ENCODE measurements around the gene MXRA7.
"Not testable (repeated sequence)": the region's sequence is repeated elsewhere in the genome, so short reads cannot be mapped to it uniquely, and the experiment has no call there.

Gene MXRA7

DNA sequence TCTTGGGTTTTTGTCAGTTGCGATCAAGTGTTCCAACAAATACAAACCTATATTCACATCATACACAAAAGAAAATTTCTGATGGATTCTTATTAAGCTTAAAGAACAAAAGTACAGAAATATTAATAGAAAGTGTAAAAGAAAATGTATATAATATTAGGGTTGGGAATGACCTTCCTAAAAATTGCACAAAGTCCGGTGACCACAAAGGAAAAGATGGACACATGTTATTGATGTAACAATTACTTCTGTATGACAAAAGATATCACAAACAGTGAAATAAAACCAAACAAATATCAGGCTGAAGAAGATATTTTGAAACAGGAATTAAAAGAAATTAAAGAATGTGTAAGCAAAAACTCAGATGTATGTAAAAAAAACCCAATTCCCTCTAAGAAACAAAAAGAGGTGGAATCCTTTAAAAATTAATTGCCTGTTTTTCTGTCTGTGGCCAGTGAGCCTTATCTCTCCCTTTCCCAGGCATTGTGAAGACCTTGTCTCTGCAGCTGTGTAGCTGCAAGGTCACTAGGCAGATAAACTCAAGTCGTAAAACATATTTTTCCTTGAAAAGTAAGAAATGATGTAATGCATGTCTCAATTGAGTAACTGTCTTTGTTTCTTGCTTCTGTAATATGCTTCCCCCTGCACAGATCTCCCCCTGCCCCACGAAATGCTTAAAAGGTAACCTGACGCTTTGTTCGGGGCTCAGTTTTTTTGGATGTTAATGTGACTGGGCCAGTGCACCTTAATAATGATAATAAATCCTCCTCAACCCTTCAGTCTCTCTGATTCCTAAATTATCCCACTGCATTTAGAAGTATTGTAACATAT is 70.0 kb downstream of the MXRA7 start:
- DNase-seq = no peak

- DNase-seq = no peak
Measured at GRCh38 chr17:76638263-76638662, 72.5 kb downstream of the MXRA7 start.

GRCh38 chr17:76636486-76637206 is 74.1 kb downstream of the MXRA7 start:
- DNase-seq = not testable (repeated sequence)

GRCh38 chr17:76635659-76636360 is 75.0 kb downstream of the MXRA7 start:
- no peak for DNase-seq

DNA sequence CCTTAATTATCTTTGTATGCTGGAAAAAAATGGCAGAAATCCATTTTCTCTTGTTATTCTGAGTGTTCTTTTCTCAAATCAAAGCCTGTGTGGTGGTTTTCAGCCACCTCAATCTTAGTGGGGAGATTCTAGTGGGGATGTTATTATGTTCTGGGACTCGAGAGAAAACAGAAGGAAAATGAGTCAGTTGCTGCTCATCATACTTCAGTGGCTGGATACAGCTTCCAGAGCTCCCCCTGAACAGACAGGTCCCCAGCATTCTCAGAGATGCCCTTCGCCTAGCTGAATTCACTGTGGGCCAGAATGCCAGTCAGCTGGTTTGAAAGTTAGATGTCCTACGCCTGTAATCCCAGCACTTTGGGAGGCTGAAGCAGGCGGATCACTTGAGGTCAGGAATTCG is 75.7 kb downstream of the MXRA7 start:
- DNase-seq = no peak

DNA sequence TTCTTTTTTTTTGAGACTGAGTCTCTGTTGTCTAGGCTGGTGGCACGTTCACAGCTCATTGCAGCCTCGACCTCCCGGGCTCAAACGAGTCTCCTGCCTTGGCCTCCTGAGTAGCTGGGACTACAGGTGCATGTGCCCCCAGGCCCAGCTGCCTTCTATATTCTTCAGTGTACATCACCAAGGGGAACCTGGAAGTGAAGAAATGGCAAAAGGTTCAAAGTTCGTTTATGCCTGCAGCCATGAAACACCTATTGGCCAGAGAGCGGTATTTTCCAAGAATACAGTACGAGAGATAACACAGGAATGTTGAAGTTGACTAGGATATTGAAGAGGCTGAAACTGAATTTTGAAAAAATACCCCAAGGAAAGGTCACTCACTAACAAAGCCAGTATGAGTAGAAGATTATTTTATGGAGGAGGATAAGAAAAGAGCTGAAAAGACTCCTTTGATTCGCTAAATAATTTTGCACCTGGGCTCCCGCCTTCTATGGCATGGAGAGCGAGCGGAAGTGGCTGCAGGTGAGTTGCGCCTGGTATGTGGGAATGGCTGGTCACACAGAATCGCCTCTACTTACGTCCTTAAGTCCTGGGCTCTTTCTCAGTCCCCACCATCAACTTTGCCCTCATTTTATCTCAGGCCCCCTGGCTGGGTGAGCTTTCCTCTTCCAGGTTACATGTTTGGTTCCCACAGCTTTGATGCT is 77.0 kb downstream of the MXRA7 start:
- DNase-seq = no peak

- no peak for DNase-seq
Measured at GRCh38 chr17:76631821-76632565, 78.8 kb downstream of the MXRA7 start.

DNA sequence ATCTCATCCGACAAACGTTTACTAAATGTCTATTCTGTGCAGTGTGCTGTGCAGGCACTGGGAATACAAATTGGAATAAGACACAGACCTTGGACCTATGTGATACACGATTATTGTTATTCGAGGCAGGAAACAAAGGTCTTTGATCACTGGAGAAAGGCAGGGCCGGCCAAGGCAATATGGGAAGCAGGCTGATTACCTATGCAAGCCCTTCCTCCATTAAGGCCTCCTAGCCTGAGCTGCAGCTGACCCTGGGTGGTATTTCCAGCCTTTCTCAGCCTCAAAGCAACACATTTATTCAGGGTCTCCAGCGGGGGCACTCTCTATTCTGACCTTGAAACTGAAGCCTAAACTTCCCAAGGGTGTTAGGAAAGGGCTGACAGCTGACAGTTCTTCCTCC is 80.6 kb downstream of the MXRA7 start:
- no peak for DNase-seq

Data from NCI-H748 treated with DMSO at 0.1 percent for 48 hours (cell line).